ENCODE results near the gene USP36. TPM values are rescaled to one million over a fixed set of nuclear protein-coding genes. Genes with fewer than 3 reads are reported as not detected.

The USP36 gene
- total RNA-seq, 4 donors from 2014 or later, result 38.3 to 60.7 (median 51.1) TPM

DNA sequence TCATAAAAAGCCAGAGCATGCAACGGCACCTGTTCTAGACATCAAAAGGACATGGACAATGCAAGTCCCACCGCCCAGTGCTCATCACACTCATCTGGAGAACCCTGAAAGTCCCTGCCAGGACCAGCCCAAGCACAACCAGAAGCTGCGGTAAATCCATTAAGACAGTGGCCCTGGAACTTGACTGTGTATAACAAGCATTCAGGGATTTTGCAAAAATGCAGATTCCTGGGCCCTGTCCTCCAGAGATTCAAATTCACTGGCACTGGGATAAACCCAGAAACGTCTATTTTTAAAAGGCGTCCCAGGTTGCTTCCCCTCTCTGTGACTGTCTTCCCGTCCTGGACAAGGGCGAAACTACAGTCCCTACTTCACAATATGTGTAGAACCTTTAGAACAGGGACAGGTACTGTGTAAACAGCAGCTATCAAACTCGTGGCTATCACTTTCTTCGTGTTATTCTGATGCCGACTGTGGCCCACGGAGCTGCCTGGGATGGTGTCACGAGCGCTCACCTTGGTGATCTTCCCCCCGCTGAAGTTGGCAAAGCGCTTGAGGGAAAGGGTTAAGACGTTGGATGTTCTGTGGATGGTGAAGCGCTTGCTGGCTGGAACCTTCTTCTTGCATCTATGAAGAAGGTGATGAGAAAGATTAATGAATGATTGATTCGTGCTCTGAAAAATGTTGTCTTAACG, 22.3 kb downstream of the USP36 start:
- TF ChIP-seq, protein P1, sequence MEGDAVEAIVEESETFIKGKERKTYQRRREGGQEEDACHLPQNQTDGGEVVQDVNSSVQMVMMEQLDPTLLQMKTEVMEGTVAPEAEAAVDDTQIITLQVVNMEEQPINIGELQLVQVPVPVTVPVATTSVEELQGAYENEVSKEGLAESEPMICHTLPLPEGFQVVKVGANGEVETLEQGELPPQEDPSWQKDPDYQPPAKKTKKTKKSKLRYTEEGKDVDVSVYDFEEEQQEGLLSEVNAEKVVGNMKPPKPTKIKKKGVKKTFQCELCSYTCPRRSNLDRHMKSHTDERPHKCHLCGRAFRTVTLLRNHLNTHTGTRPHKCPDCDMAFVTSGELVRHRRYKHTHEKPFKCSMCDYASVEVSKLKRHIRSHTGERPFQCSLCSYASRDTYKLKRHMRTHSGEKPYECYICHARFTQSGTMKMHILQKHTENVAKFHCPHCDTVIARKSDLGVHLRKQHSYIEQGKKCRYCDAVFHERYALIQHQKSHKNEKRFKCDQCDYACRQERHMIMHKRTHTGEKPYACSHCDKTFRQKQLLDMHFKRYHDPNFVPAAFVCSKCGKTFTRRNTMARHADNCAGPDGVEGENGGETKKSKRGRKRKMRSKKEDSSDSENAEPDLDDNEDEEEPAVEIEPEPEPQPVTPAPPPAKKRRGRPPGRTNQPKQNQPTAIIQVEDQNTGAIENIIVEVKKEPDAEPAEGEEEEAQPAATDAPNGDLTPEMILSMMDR (IDR thresholded peaks at IDR 0.05; ENCODE audit: low read depth), result no peak

DNA sequence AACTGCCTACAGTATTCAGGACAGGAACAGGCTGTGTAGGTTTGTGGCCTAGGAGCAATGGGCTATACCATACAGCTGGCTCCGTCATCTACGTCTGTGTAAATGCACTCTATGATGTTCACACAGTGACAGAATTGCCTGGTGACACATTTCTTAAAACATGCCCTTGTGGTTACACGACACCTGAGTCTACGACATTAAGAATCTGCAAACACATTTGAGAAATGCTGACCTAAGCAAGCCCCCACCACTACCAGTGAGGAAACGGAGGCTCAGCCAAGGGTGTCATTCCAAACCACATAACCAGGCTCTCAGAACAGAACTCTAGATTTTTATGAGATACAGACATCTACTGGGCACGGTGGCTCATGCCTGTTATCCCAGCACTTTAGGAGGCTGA, 23.5 kb downstream of the USP36 start:
- TF ChIP-seq, protein P1 (IDR thresholded peaks at IDR 0.05; ENCODE audit: low read depth), result no peak

DNA sequence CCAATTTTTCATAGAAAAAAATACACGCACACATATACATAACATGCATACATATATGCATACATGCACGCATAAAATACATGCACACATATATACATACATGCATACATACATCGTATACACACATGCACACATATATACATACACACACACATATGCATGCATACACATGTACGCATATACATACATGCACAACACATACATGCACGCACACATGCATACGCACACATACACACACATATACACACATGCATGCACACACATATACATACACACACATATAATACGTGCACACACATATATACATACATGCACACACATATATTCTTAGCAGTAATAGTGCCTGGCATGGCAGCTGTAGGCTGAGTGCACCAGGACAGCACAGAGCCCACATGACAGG, 24.9 kb downstream of the USP36 start:
- TF ChIP-seq, protein P1 (IDR thresholded peaks at IDR 0.05; ENCODE audit: low read depth), result no peak

DNA sequence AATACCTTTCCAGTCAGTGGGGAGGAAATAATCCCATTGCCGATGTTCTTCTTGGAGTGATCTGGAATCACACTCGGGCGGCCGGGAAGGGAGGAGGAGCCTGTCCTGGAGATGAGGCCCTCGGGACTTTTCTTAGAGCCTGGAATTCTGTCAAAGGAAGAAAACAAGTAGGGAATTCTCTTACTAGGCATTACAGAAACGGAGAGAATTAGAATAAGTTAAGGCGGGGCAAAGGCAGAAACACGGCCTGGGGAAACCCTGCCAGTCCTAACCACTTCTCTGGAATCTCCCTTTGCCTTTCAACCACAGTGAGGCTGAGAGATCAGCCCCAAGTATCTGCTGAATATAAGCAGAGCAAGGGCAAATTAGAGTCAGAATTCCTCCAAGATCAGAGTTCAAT, 27.8 kb downstream of the USP36 start:
- TF ChIP-seq, protein P1 (IDR thresholded peaks at IDR 0.05; ENCODE audit: low read depth), result no peak

DNA sequence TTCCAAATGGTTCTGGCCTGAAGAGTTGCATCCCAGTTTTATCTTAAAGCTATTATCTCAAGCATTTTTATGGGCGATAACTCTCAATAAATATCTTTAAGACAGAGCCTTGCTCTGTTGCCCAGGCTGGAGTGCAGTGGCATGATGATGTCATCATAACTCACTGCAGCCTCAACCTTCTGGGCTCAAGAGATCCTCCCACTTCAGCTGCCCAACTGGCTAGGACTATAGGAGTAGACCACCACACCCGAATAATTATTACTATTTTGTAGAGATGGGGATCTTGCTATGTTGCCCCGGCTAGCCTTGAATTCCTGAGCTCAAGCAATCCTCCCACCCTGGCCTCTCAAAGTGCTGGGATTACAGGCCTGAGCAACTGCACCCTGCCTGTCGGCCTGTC, 32.5 kb downstream of the USP36 start:
- TF ChIP-seq, protein P1 (IDR thresholded peaks at IDR 0.05; ENCODE audit: low read depth), result no peak

DNA sequence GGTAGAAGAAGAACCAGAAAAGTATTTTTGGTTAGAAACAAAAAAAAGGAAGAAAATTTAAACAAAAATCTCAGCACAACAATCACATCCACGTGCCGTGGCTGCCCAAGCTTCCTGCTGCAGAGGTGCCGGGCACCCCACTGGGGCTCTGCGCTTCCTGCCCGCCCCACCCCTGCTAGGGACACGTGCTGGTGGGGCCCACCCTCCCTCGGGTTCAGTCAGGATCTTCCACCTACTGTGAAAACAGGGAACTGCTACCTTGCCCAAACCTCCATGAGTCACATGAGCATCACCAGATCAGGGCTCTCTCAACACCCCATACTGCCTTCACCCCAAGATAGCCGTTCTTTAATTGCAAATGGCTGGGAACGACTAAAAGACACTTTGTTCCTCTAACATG, 34.2 kb downstream of the USP36 start:
- TF ChIP-seq, protein P1 (IDR thresholded peaks at IDR 0.05; ENCODE audit: low read depth), result no peak

DNA sequence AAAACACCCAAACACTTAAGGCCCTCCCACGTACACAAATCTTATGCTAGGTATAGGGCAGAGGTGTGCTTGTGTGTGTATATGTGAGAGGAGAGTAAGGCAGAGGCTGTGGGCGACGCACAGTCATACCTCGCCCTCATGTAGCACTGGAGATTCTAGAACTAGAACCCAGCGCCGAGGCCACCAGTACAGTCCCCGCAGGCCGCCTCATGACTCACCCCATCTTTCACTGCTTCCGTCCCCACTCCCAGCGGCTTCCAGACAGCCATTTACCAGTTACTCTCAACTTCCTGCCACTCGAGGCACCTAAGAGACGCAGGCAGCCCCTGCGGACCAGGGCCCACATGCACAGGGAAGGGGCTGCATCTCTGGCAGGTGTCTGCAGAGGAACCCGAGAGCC, 35.3 kb downstream of the USP36 start:
- TF ChIP-seq, protein P1 (IDR thresholded peaks at IDR 0.05; ENCODE audit: low read depth), result no peak

Data from subcutaneous adipose tissue (tissue), 4 donors.